Keratinocyte (primary cell): ENCODE results near the gene RAB12. TPM values are rescaled to one million over a fixed set of nuclear protein-coding genes. Genes with fewer than 3 reads are reported as not detected.

Experiments used
- DNase-seq: peaks from one replicate; pipeline ENCODE4 v3.0.0-alpha.2; 2011; ENCODE audit warnings: low read depth, missing footprints, low spot score
- FAIRE-seq: peaks from 2 replicates; lab custom pipeline; 2011; peaks lifted over from hg19 to GRCh38; lab: Jason Lieb, UNC
- H2AFZ ChIP-seq: 2 replicates; pipeline ENCODE4 v1.6.0; 2012; ENCODE audit warnings: low read length, control low read depth, inconsistent platforms; ENCODE audit not compliant: control insufficient read depth
- H3K27ac ChIP-seq: 2 replicates; pipeline ENCODE4 v1.5.1; 2011; ENCODE audit warnings: low read length; ENCODE audit not compliant: control insufficient read depth, insufficient read depth
- H3K27me3 ChIP-seq: 3 replicates; pipeline ENCODE4 v1.6.0; 2011; ENCODE audit warnings: low read length; ENCODE audit not compliant: control insufficient read depth, insufficient read depth; ENCODE audit errors: extremely low read depth
- H3K36me3 ChIP-seq, 2 experiments: 2 replicates in 1 of 2; 3 replicates in 1 of 2; pipeline ENCODE4 v1.5.1; 2011; ENCODE audit warnings: low read length in 2 of 2, mild to moderate bottlenecking in 1 of 2; ENCODE audit not compliant: control insufficient read depth in 2 of 2, insufficient read depth in 2 of 2; ENCODE audit errors: extremely low read depth in 1 of 2
- H3K4me1 ChIP-seq: 3 replicates; pipeline ENCODE4 v1.5.1; 2011; ENCODE audit warnings: low read length; ENCODE audit not compliant: control insufficient read depth, insufficient read depth; ENCODE audit errors: extremely low read depth
- H3K4me2 ChIP-seq: 3 replicates; pipeline ENCODE4 v1.6.0; 2011; ENCODE audit warnings: low read depth, low read length; ENCODE audit not compliant: control insufficient read depth, insufficient read depth; ENCODE audit errors: extremely low read depth
- H3K4me3 ChIP-seq, 3 experiments: fragments of 200-600 bp in 1 of 3; sonication (generic) in 1 of 3; 2 replicates in 2 of 3; 3 replicates in 1 of 3; pipeline ENCODE4 v1.5.1; 2011 to 2016; ENCODE audit warnings: low read length in 3 of 3, mild to moderate bottlenecking in 3 of 3, control low read depth in 2 of 3, inconsistent platforms in 1 of 3, low read depth in 1 of 3, mixed read lengths in 1 of 3, mixed run types in 1 of 3, moderate library complexity in 1 of 3; ENCODE audit not compliant: control insufficient read depth in 2 of 3, insufficient read depth in 2 of 3; ENCODE audit errors: extremely low read depth in 1 of 3
- H3K79me2 ChIP-seq: 2 replicates; pipeline ENCODE4 v1.6.0; 2012; ENCODE audit warnings: low read length; ENCODE audit not compliant: control insufficient read depth, insufficient read depth
- H3K9ac ChIP-seq: 3 replicates; pipeline ENCODE4 v1.6.0; 2011; ENCODE audit warnings: low read length; ENCODE audit not compliant: control insufficient read depth, insufficient read depth; ENCODE audit errors: extremely low read depth
- H3K9me1 ChIP-seq: 3 replicates; pipeline ENCODE4 v1.6.0; 2011; ENCODE audit warnings: low read length; ENCODE audit not compliant: control insufficient read depth, insufficient read depth; ENCODE audit errors: extremely low read depth
- H3K9me3 ChIP-seq: 2 replicates; pipeline ENCODE4 v1.5.1; 2012; ENCODE audit warnings: low read depth, low read length; ENCODE audit not compliant: control insufficient read depth
- H4K20me1 ChIP-seq: 3 replicates; pipeline ENCODE4 v1.6.0; 2011; ENCODE audit warnings: low read length; ENCODE audit not compliant: control insufficient read depth, insufficient read depth; ENCODE audit errors: extremely low read depth
- CTCF ChIP-seq, 3 experiments: IDR thresholded peaks in 1 of 3; conservative IDR thresholded peaks in 1 of 3; optimal IDR thresholded peaks in 1 of 3; 2 replicates in 2 of 3; 3 replicates in 1 of 3; pipeline versions ENCODE3 to v1.5.1; 2011; ENCODE audit warnings: low read length in 3 of 3, mild to moderate bottlenecking in 3 of 3, moderate library complexity in 2 of 3, control low read depth in 1 of 3, inconsistent platforms in 1 of 3; ENCODE audit not compliant: insufficient read depth in 2 of 3; ENCODE audit errors: extremely low read depth in 1 of 3
- EZH2 ChIP-seq: IDR thresholded peaks from one replicate; pipeline ENCODE4 v1.6.1; 2012; ENCODE audit warnings: inconsistent platforms, mild to moderate bottlenecking, low read length, moderate library complexity
- dilution Hi-C: fragments of 300-500 bp; cut with MboI; formaldehyde crosslinking; loops from one replicate; pipeline ENCODE4 v1.7.0; 2020; ENCODE audit warnings: low sequenced_read_pairs; ENCODE audit not compliant: extremely low pct_ligation_motif_present
- polyA plus RNA-seq, 5 experiments: library from polyadenylated mRNA; depleted of rRNA in 3 of 5; stranded (reverse) in 3 of 5; stranded (forward) in 1 of 5; unstranded in 1 of 5; fragments of >200 nt; gene quantifications; 1 replicate in 1 of 5; 2 replicates in 3 of 5; 3 replicates in 1 of 5; pipeline versions ENCODE4 v1.2.1 to v1.2.3, GENCODE V29; 2011 to 2012; ENCODE audit warnings: missing spikeins in 2 of 5, low read depth in 1 of 5, low replicate concordance in 1 of 5

RAB12 gene
- polyA plus RNA-seq, 1 donor (not counting 4 experiments of a cell fraction or from before 2014, with no cell fraction given), result 46.4 TPM

GRCh38 chr18:8584798-8585197, 24.4 kb upstream of the RAB12 start:
- H2AFZ ChIP-seq, result no peak overlapping the region
- no peaks in the 10 kb centered on the region for H3K9me1 ChIP-seq
- H3K4me2 ChIP-seq, result no peak overlapping the region
- H3K9ac ChIP-seq, result no peak overlapping the region
- H3K4me1 ChIP-seq, result no peaks in the 10 kb centered on the region
- no peak overlapping the region for H3K27ac ChIP-seq
- H3K36me3 ChIP-seq, result no peaks in the 10 kb centered on the region
- no peaks in the 10 kb centered on the region for H3K79me2 ChIP-seq
- H4K20me1 ChIP-seq, result no peaks in the 10 kb centered on the region
- H3K4me3 ChIP-seq, result no peak overlapping the region
- dilution Hi-C loops, result no loop called here
- no peak for FAIRE-seq
- H3K27me3 ChIP-seq, result peaks cover 7% of the 10 kb centered on the region
- H3K9me3 ChIP-seq, result no peaks in the 10 kb centered on the region
- DNase-seq, result no peak
- TF ChIP-seq CTCF (optimal IDR thresholded peaks at IDR 0.05 in 1 of 3, IDR thresholded peaks at IDR 0.05 in 1 of 3, conservative IDR thresholded peaks at IDR 0.05 in 1 of 3; ENCODE audit: extremely low read depth in 1 of 3, insufficient read depth in 2 of 3, low read length in 3 of 3) (no peak), EZH2 (no peak)

- Histone ChIP-seq H3K27ac (no peak overlapping the region), H3K9me1 (no peaks in the 10 kb centered on the region), H4K20me1 (no peaks in the 10 kb centered on the region), H3K9me3 (no peaks in the 10 kb centered on the region), H3K4me2 (no peak overlapping the region), H3K27me3 (peaks cover 7% of the 10 kb centered on the region), H3K4me3 (no peak overlapping the region), H3K4me1 (no peaks in the 10 kb centered on the region), H3K9ac (no peak overlapping the region), H2AFZ (no peak overlapping the region), H3K79me2 (no peaks in the 10 kb centered on the region), H3K36me3 (no peaks in the 10 kb centered on the region)
- dilution Hi-C loops, result no loop called here
- no peak for FAIRE-seq
- TF ChIP-seq CTCF (optimal IDR thresholded peaks at IDR 0.05 in 1 of 3, IDR thresholded peaks at IDR 0.05 in 1 of 3, conservative IDR thresholded peaks at IDR 0.05 in 1 of 3; ENCODE audit: extremely low read depth in 1 of 3, insufficient read depth in 2 of 3, low read length in 3 of 3) (no peak), EZH2 (no peak)
- DNase-seq, result no peak
Observed at GRCh38 chr18:8586941-8587340, 22.3 kb upstream of the RAB12 start.
